NCI-H2171 treated with DMSO at 0.1 percent for 48 hours (cell line): ENCODE results near the gene EXOC6B.
A peak's percentile ranks its signal among the peaks of the same experiment; 100 is the strongest.

Experiments used
- DNase-seq: peaks from one replicate; lab custom pipeline; 2025; lab: John Stamatoyannopoulos, UW

The EXOC6B gene

GRCh38 chr2:72159211-72159993, 666.4 kb downstream of the EXOC6B start:
- DNase-seq = no peak

- no peak for DNase-seq
Measured at GRCh38 chr2:72157871-72158771, 667.7 kb downstream of the EXOC6B start.

GRCh38 chr2:72156872-72157271, 669.0 kb downstream of the EXOC6B start:
- DNase-seq = no peak

GRCh38 chr2:72155737-72156136, 670.1 kb downstream of the EXOC6B start:
- no peak for DNase-seq

GRCh38 chr2:72155151-72155550, 670.7 kb downstream of the EXOC6B start:
- no peak for DNase-seq

- no peak for DNase-seq
Measured at GRCh38 chr2:72154386-72154975, 671.4 kb downstream of the EXOC6B start.

- no peak for DNase-seq
Measured at GRCh38 chr2:72153924-72154323, 671.9 kb downstream of the EXOC6B start.

- no peak for DNase-seq
Measured at GRCh38 chr2:72153026-72153791, 672.6 kb downstream of the EXOC6B start.

GRCh38 chr2:72150861-72151356, 674.9 kb downstream of the EXOC6B start:
- no peak for DNase-seq

GRCh38 chr2:72150157-72150860, 675.5 kb downstream of the EXOC6B start:
- DNase-seq = peak; percentile 87

- DNase-seq = peak; percentile 80
Measured at GRCh38 chr2:72149556-72150156, 676.2 kb downstream of the EXOC6B start.

GRCh38 chr2:72148837-72149555, 676.8 kb downstream of the EXOC6B start:
- DNase-seq = peak; percentile 48

- DNase-seq = no peak
Measured at GRCh38 chr2:72148003-72148836, 677.6 kb downstream of the EXOC6B start.

GRCh38 chr2:72147303-72147971, 678.4 kb downstream of the EXOC6B start, which contains the start of gene CYP26B1:
Gene CYP26B1, minus strand, starts transcription at chr2:72147862. Its CDS starts 28 bp downstream, at chr2:72147834.
- DNase-seq = peak; percentile 7

GRCh38 chr2:72146347-72147302, 679.2 kb downstream of the EXOC6B start:
- peak; percentile 23 for DNase-seq

- DNase-seq = peak; percentile 32
Measured at GRCh38 chr2:72145658-72146329, 680.0 kb downstream of the EXOC6B start.

GRCh38 chr2:72145289-72145657, 680.6 kb downstream of the EXOC6B start:
- DNase-seq = peak; percentile 84
